Kidney (tissue), 22 donors: ENCODE data around the gene WFDC12. TPM values are rescaled to one million over a fixed set of nuclear protein-coding genes. Genes with fewer than 3 reads are reported as not detected.

Source experiments
- DNase-seq, 5 donors: peaks; one replicate each; pipeline ENCODE4 v3.0.0-alpha.2; 2013 to 2020
- FAIRE-seq: peaks from 2 replicates; lab custom pipeline; 2012; peaks lifted over from hg19 to GRCh38; lab: Jason Lieb, UNC
- H3K27ac ChIP-seq, 2 donors: one replicate each; pipeline ENCODE4 v1.7.0; 2013; ENCODE audit warnings: low read depth in 2 of 2, low read length in 2 of 2, inconsistent platforms in 1 of 2
- H3K27me3 ChIP-seq: one replicate; pipeline ENCODE4 v1.7.1; 2013; ENCODE audit warnings: low read length, inconsistent platforms; ENCODE audit not compliant: control insufficient read depth, insufficient read depth
- H3K36me3 ChIP-seq, 3 donors: one replicate each; pipeline versions ENCODE4 v1.7.0 to v1.7.1; 2013; ENCODE audit warnings: low read length in 3 of 3, control low read depth in 1 of 3, inconsistent platforms in 1 of 3; ENCODE audit not compliant: insufficient read depth in 3 of 3, control insufficient read depth in 2 of 3
- H3K4me1 ChIP-seq, 3 donors: one replicate each; pipeline versions ENCODE4 v1.7.0 to v1.7.1; 2013; ENCODE audit warnings: low read length in 3 of 3, inconsistent platforms in 1 of 3, low read depth in 1 of 3; ENCODE audit not compliant: control insufficient read depth in 2 of 3, insufficient read depth in 2 of 3
- H3K4me3 ChIP-seq, 3 donors: one replicate each; pipeline versions ENCODE4 v1.7.0 to v1.8.1; 2013; ENCODE audit warnings: low read length in 3 of 3, control low read depth in 1 of 3, inconsistent platforms in 1 of 3
- H3K9ac ChIP-seq, 3 donors: one replicate each; pipeline versions ENCODE4 v1.7.0 to v1.7.1; 2013; ENCODE audit warnings: low read length in 3 of 3, control low read depth in 1 of 3, inconsistent platforms in 1 of 3
- H3K9me3 ChIP-seq, 3 donors: one replicate each; pipeline versions ENCODE4 v1.7.0 to v1.7.1; 2013; ENCODE audit warnings: low read length in 3 of 3, control low read depth in 1 of 3, inconsistent platforms in 1 of 3; ENCODE audit not compliant: control insufficient read depth in 2 of 3, insufficient read depth in 1 of 3
- CTCF ChIP-seq: IDR thresholded peaks from 3 replicates; pipeline ENCODE4 v1.5.1; 2012; ENCODE audit warnings: mild to moderate bottlenecking, moderate library complexity, borderline replicate concordance; ENCODE audit not compliant: insufficient read depth; ENCODE audit errors: extremely low read depth
- intact Hi-C: fragments of 100-400 bp; cut with DNase I; formaldehyde crosslinking; loops from one replicate; pipeline ENCODE4 v1.11.1; 2022
- long read RNA-seq, 10 donors: library from polyadenylated mRNA in 1 of 10; unstranded in 1 of 10; transcript quantifications; one replicate each; pipeline ENCODE4 v2.0.0 and lab custom pipeline, GENCODE V29; 2021 to 2026
- polyA plus RNA-seq: library from polyadenylated mRNA; stranded (reverse); fragments of 350-450 nt; fragmentation: Illumina TruSeq; extraction: RNeasy Lipid Tissue Mini Kit (QIAGEN cat#74804); gene quantifications from one replicate; pipeline ENCODE4 v1.2.3, GENCODE V29; 2014; ENCODE audit warnings: low read depth, low replicate concordance; ENCODE audit not compliant: insufficient read depth
- total RNA-seq: library from RNA; stranded (reverse); fragmentation: NEBNext Ultra II Directional; extraction: Animal tissue kit (Norgen Biotek cat#: 25700); gene quantifications from one replicate; pipeline ENCODE4 v1.2.1, GENCODE V29; 2021
- donor health status: control.
- donor health status: control.
- donor health status: control.
- donor health status: control.
- donor health status: control.
- donor health status: DM: yes; HTN: yes; CAD: no.
- donor health status: Normal renal cell carcinoma (clear cell type).

WFDC12 gene, protein sequence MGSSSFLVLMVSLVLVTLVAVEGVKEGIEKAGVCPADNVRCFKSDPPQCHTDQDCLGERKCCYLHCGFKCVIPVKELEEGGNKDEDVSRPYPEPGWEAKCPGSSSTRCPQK
- total RNA-seq = 1.4 TPM
- polyA plus RNA-seq = not detected
- long read RNA-seq, donor 1 = 0 reads
- long read RNA-seq, donor 2 = 0 reads
- long read RNA-seq, donor 3 = 0 reads
- long read RNA-seq, donor 4 = 0 reads
- long read RNA-seq, donor 5 = 0 reads
- long read RNA-seq, donor 6 = 0 reads
- long read RNA-seq, donor 7 = 0 reads
- long read RNA-seq, donor 8 = 0 reads
- long read RNA-seq, donor 9 = 0 reads
- long read RNA-seq, donor 10 = 0 reads

DNA sequence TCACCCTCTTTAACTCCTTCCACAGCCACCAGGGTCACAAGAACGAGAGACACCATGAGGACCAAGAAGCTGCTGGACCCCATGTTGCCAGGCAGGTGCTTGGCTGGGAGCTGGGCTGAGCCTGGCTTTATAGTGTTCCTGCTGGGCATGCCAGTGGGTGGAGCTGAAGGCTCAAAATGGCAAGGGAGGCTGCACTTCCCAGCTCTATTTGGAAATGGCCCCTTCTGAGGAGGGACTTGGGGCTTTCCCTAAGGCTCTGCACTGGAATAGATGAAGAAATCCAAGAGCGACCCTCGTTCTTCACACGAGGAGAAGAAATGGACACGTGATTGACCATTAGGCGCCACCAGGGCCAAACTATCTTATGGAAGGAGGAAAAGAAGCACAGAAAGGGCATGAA lies at the start of gene WFDC12:
Gene WFDC12 (minus strand): TSS at position 101 of the 400 bp plus-strand sequence. CDS start 18 bp downstream, at position 83.
- intact Hi-C loops = no loop called here

DNA sequence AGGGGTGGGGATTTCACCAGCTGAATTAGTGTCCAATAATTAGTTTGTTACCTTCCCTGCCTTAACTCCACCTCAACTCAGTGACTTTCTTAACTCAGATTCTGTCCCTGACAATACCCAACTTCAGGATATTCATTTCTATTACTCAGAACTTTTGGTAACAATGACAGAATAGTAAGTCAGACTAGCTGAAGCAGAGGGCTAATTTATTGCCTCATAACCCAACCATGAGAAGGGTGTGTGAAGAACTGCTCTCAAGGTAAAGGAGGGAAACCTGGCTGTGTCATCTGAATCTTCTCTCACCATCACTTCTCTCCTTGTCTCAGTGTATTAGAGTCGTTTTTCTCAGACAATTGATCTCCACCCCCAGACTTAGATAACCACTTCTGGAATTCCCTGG lies 49.3 kb upstream of the WFDC12 start:
- TF ChIP-seq CTCF = no peak
- intact Hi-C loops = no loop called here
- H3K4me1 ChIP-seq = no peaks in the 10 kb centered on the region
- no peak for FAIRE-seq
- DNase-seq = no peak
- no peaks in the 10 kb centered on the region for H3K27me3 ChIP-seq
- no peak overlapping the region for H3K4me3 ChIP-seq
- H3K9ac ChIP-seq = no peak overlapping the region
- H3K36me3 ChIP-seq = no peaks in the 10 kb centered on the region
- H3K27ac ChIP-seq = no peak overlapping the region
- no peaks in the 10 kb centered on the region for H3K9me3 ChIP-seq

More for the DNA sequence above, at the start of gene WFDC12:
- H3K4me3 ChIP-seq = no peak within 1 kb of the TSS
- no peak within 1 kb of the TSS for H3K27ac ChIP-seq
- no peak within 1 kb of the TSS for H3K9ac ChIP-seq
- no peaks in the 10 kb centered on the region for H3K36me3 ChIP-seq
- TF ChIP-seq CTCF = no peak
- no peak for FAIRE-seq
- H3K4me1 ChIP-seq = peaks cover 0 to 2% (median 0%) of the 10 kb centered on the region in 3 donors
- H3K9me3 ChIP-seq = no peaks in the 10 kb centered on the region
- DNase-seq = no peak
- no peaks in the 10 kb centered on the region for H3K27me3 ChIP-seq

DNA sequence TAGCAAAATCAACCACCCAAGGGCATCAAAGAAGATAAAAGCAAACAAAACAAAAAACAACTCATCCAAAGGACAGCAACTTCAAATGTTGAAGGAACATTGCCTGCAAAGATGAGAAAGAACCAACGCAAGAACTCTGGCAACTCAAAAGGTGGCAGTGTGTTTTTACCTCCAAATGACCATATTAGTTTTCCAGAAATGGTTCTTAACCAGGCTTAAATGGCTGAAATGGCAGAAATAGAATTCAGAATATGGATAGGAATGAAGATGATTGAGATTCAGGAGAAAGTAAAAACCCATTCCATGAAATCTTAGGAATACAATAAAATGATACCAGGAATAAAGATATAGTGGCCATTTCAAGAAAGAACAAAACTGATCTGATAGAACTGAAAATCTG lies 40.6 kb upstream of the WFDC12 start:
- no peaks in the 10 kb centered on the region for H3K4me1 ChIP-seq
- no peak for TF ChIP-seq CTCF
- H3K4me3 ChIP-seq = no peak overlapping the region
- peaks cover 0 to 2% (median 0%) of the 10 kb centered on the region in 3 donors for H3K9me3 ChIP-seq
- no peak overlapping the region for H3K27ac ChIP-seq
- H3K9ac ChIP-seq = no peak overlapping the region
- intact Hi-C loops = no loop called here
- DNase-seq (no peak), FAIRE-seq (no peak)
- H3K27me3 ChIP-seq = no peaks in the 10 kb centered on the region
- H3K36me3 ChIP-seq = no peaks in the 10 kb centered on the region
